A549 (cell line): ENCODE results near the gene ICA1L.

Source experiments
- CEBPB ChIP-seq, 2 experiments: fragments of >200 bp in 1 of 2; sonication (Bioruptor Twin) in 1 of 2; formaldehyde crosslinking in 1 of 2; IDR thresholded peaks; 2 replicates each; pipeline ENCODE4 v1.6.1; 2012 to 2016
- KDM1A ChIP-seq: fragments of 200-600 bp; sonication (generic); IDR thresholded peaks from 2 replicates; pipeline ENCODE4 v1.6.1; 2016; ENCODE audit warnings: low read depth, mild to moderate bottlenecking
- POLR2A ChIP-seq: IDR thresholded peaks from 2 replicates; pipeline ENCODE4 v1.6.1; 2012; ENCODE audit warnings: mild to moderate bottlenecking, low read length

DNA sequence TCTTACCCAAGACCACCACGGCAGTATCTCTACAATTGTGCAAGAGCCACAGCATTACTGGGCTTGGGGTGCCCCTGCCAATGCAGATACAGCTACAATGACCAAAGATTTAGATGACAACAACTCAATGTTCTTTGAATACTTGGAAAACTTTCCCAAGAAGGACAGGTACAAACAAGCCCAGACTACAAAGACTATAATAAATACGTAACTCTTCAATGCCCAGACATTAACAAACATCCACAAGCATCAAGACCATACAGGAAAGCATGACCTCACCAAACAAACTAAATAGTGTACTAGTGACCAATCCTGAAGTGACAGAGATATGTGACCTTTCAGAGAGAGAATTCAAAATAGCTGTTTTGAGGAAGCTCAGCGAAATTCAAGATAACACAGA lies 62.8 kb downstream of the ICA1L start:
- TF ChIP-seq CEBPB (IDR thresholded peaks at IDR 0.05): no peak
- no peak for TF ChIP-seq KDM1A
- no peak for TF ChIP-seq POLR2A
